H9 (cell line): ENCODE data around the gene TIMM17A. TPM values are rescaled to one million over a fixed set of nuclear protein-coding genes. Genes with fewer than 3 reads are reported as not detected.

Experiments
- DNase-seq: peaks from one replicate; pipeline ENCODE4 v3.0.0-alpha.2; 2017
- H2AFZ ChIP-seq: one replicate; pipeline ENCODE4 v1.6.1; 2013; ENCODE audit warnings: mild to moderate bottlenecking, low read length, control low read depth, moderate library complexity
- H2AK5ac ChIP-seq: 2 replicates; pipeline ENCODE4 v1.6.1; 2013; ENCODE audit warnings: low read length, control low read depth, mixed read lengths; ENCODE audit not compliant: insufficient read length
- H2BK120ac ChIP-seq: one replicate; pipeline ENCODE4 v1.6.1; 2013; ENCODE audit warnings: low read depth, mild to moderate bottlenecking, low read length, control low read depth, inconsistent platforms; ENCODE audit not compliant: poor library complexity, severe bottlenecking
- H2BK12ac ChIP-seq: 2 replicates; pipeline ENCODE4 v1.6.1; 2013; ENCODE audit warnings: low read length, control low read depth, mixed read lengths, low read depth; ENCODE audit not compliant: insufficient read length
- H2BK15ac ChIP-seq: 2 replicates; pipeline ENCODE4 v1.6.1; 2013; ENCODE audit warnings: low read depth, low read length, control low read depth
- H2BK20ac ChIP-seq: one replicate; pipeline ENCODE4 v1.6.1; 2013; ENCODE audit warnings: low read depth, mild to moderate bottlenecking, low read length, control low read depth, inconsistent platforms; ENCODE audit not compliant: poor library complexity, severe bottlenecking
- H2BK5ac ChIP-seq: 2 replicates; pipeline ENCODE4 v1.6.1; 2013; ENCODE audit warnings: low read length, control low read depth, mixed read lengths; ENCODE audit not compliant: insufficient read length
- H3K14ac ChIP-seq: 2 replicates; pipeline ENCODE4 v1.6.1; 2013; ENCODE audit warnings: low read length, control low read depth; ENCODE audit not compliant: insufficient read depth
- H3K18ac ChIP-seq: 2 replicates; pipeline ENCODE4 v1.6.1; 2013; ENCODE audit warnings: low read depth, mild to moderate bottlenecking, mixed read lengths, low read length, control low read depth; ENCODE audit not compliant: insufficient read length
- H3K23ac ChIP-seq: 2 replicates; pipeline ENCODE4 v1.6.1; 2013; ENCODE audit warnings: low read length, control low read depth, mixed read lengths, low read depth; ENCODE audit not compliant: insufficient read length
- H3K23me2 ChIP-seq: 2 replicates; pipeline ENCODE4 v1.6.1; 2013; ENCODE audit warnings: low read depth, mild to moderate bottlenecking, mixed read lengths, low read length, control low read depth; ENCODE audit not compliant: insufficient read length, poor library complexity, severe bottlenecking
- H3K27ac ChIP-seq: 2 replicates; pipeline ENCODE4 v1.5.1; 2013; ENCODE audit warnings: low read length, control low read depth, mixed read lengths, low read depth; ENCODE audit not compliant: insufficient read length
- H3K27me3 ChIP-seq: 2 replicates; pipeline ENCODE4 v1.6.1; 2013; ENCODE audit warnings: low read length, control low read depth, inconsistent platforms; ENCODE audit not compliant: insufficient read depth
- H3K4ac ChIP-seq: 2 replicates; pipeline ENCODE4 v1.6.1; 2013; ENCODE audit warnings: low read depth, mild to moderate bottlenecking, control low read depth, inconsistent platforms, low read length, moderate library complexity
- H3K4me1 ChIP-seq: 2 replicates; pipeline ENCODE4 v1.6.1; 2013; ENCODE audit warnings: low read length, control low read depth, inconsistent platforms; ENCODE audit not compliant: insufficient read depth
- H3K4me2 ChIP-seq: 2 replicates; pipeline ENCODE4 v1.6.1; 2013; ENCODE audit warnings: low read length, control low read depth, mixed read lengths; ENCODE audit not compliant: insufficient read length, insufficient read depth
- H3K56ac ChIP-seq: 2 replicates; pipeline ENCODE4 v1.6.1; 2013; ENCODE audit warnings: low read depth, mild to moderate bottlenecking, mixed read lengths, low read length, control low read depth; ENCODE audit not compliant: insufficient read length
- H3K79me1 ChIP-seq: 2 replicates; pipeline ENCODE4 v1.6.1; 2013; ENCODE audit warnings: low read depth, mild to moderate bottlenecking, moderate library complexity, low read length, control low read depth, inconsistent platforms; ENCODE audit not compliant: insufficient read depth, poor library complexity, severe bottlenecking
- H3K79me2 ChIP-seq: 2 replicates; pipeline ENCODE4 v1.6.1; 2013; ENCODE audit warnings: low read length, control low read depth, inconsistent platforms; ENCODE audit not compliant: insufficient read depth
- H3K9ac ChIP-seq: 2 replicates; pipeline ENCODE4 v1.6.1; 2013; ENCODE audit warnings: low read length, control low read depth, mixed read lengths; ENCODE audit not compliant: insufficient read length; ENCODE audit errors: extremely low read depth
- H3K9me3 ChIP-seq: one replicate; pipeline ENCODE4 v1.6.1; 2013; ENCODE audit warnings: low read depth, low read length, inconsistent platforms; ENCODE audit not compliant: control insufficient read depth
- H3T11ph ChIP-seq: one replicate; pipeline ENCODE4 v1.6.1; 2013; ENCODE audit warnings: mild to moderate bottlenecking, low read length, control low read depth, inconsistent platforms
- H4K20me1 ChIP-seq: one replicate; pipeline ENCODE4 v1.6.1; 2013; ENCODE audit not compliant: control insufficient read depth, insufficient read length, insufficient read depth
- H4K5ac ChIP-seq: 2 replicates; pipeline ENCODE4 v1.6.1; 2013; ENCODE audit warnings: low read depth, mild to moderate bottlenecking, mixed read lengths, low read length, control low read depth; ENCODE audit not compliant: insufficient read length
- H4K8ac ChIP-seq: replicated peaks from 2 replicates; pipeline ENCODE4 v1.6.1; 2013; ENCODE audit warnings: low read length, control low read depth, mixed read lengths, low read depth; ENCODE audit not compliant: insufficient read length
- H4K91ac ChIP-seq: 2 replicates; pipeline ENCODE4 v1.6.1; 2013; ENCODE audit warnings: low read depth, mild to moderate bottlenecking, moderate library complexity, mixed read lengths, low read length, control low read depth; ENCODE audit not compliant: insufficient read length
- H3K27ac Mint-ChIP-seq, 3 experiments: 2 replicates in 2 of 3; 3 replicates in 1 of 3; pipeline ENCODE4 v1.8.0; 2020 to 2021; ENCODE audit warnings: mixed read lengths in 3 of 3, mild to moderate bottlenecking in 1 of 3, moderate library complexity in 1 of 3
- H3K27me3 Mint-ChIP-seq: 2 replicates; pipeline ENCODE4 v1.8.0; 2021; ENCODE audit warnings: low read depth, mild to moderate bottlenecking, moderate library complexity, mixed read lengths
- H3K36me3 Mint-ChIP-seq, 3 experiments: 2 replicates in 2 of 3; 3 replicates in 1 of 3; pipeline ENCODE4 v1.8.0; 2020 to 2021; ENCODE audit warnings: low read depth in 3 of 3, mixed read lengths in 3 of 3; ENCODE audit not compliant: insufficient read depth in 1 of 3
- H3K4me1 Mint-ChIP-seq, 2 experiments: 2 replicates each; pipeline ENCODE4 v1.8.0; 2020; ENCODE audit warnings: mixed read lengths in 2 of 2
- H3K4me3 Mint-ChIP-seq, 2 experiments: 2 replicates in 1 of 2; 3 replicates in 1 of 2; pipeline ENCODE4 v1.8.0; 2020 to 2021; ENCODE audit warnings: mild to moderate bottlenecking in 2 of 2, mixed read lengths in 2 of 2, moderate library complexity in 1 of 2
- H3K9me3 Mint-ChIP-seq, 2 experiments: 2 replicates in 1 of 2; 3 replicates in 1 of 2; pipeline ENCODE4 v1.8.0; 2020; ENCODE audit warnings: mild to moderate bottlenecking in 2 of 2, mixed read lengths in 2 of 2, moderate library complexity in 1 of 2
- CTCF ChIP-seq: fragments of 200-600 bp; sonication (generic); conservative IDR thresholded peaks from 3 replicates; pipeline ENCODE4 v1.8.0; 2021; ENCODE audit warnings: antibody characterized with exemption, mild to moderate bottlenecking
- WGBS: extraction: QIAGEN DNeasy Blood & Tissue Kit; methylation state at CpG from one replicate; pipeline ENCODE4 v1.1.7; 2013; ENCODE audit warnings: missing lambda C conversion rate, low lambda C conversion rate, mixed read lengths; ENCODE audit not compliant: insufficient read length; ENCODE audit errors: extremely low coverage; 5-methylcytosine and 5-hydroxymethylcytosine counted together
- total RNA-seq: library from RNA; stranded (reverse); gene quantifications from 2 replicates; pipeline ENCODE4 v1.2.1, GENCODE V29; 2021

TIMM17A gene
- total RNA-seq, 1 experiment from 2014 or later = 60.9 TPM

GRCh38 chr1:201938440-201939035 lies 16.8 kb upstream of the TIMM17A start:
- Histone ChIP-seq H3T11ph (no peak overlapping the region), H4K20me1 (no peaks in the 10 kb centered on the region), H4K8ac (no peak overlapping the region), H2AK5ac (no peak overlapping the region), H3K27me3 (no peaks in the 10 kb centered on the region), H4K5ac (no peak overlapping the region), H4K91ac (no peak overlapping the region), H3K4me1 (peaks cover 6% of the 10 kb centered on the region), H3K56ac (no peak overlapping the region), H3K4ac (no peak overlapping the region), H3K9me3 (no peaks in the 10 kb centered on the region), H3K4me2 (no peak overlapping the region), H3K23ac (no peak overlapping the region), H2BK5ac (no peak overlapping the region), H3K79me2 (no peaks in the 10 kb centered on the region), H3K9ac (no peak overlapping the region), H2BK20ac (no peak overlapping the region), H2BK15ac (no peak overlapping the region), H3K27ac (no peak overlapping the region), H3K14ac (no peak overlapping the region), H3K79me1 (no peaks in the 10 kb centered on the region), H3K18ac (no peak overlapping the region), H2AFZ (no peak overlapping the region), H3K23me2 (peaks cover 6% of the 10 kb centered on the region), H2BK12ac (no peak overlapping the region), H2BK120ac (no peak overlapping the region)
- H3K27ac Mint-ChIP-seq = peak overlapping the region in 2 of 3 experiments; percentile 78 to 87; a peak in 3 of 7 replicates
- H3K9me3 Mint-ChIP-seq = no peaks in the 10 kb centered on the region
- H3K4me3 Mint-ChIP-seq = no peak overlapping the region
- peaks cover 2% of the 10 kb centered on the region; the same call in 1 of the 2 replicates for H3K27me3 Mint-ChIP-seq
- TF ChIP-seq CTCF = no peak
- DNase-seq = no peak
- WGBS = no CpG with 5 or more reads among the region's 4 CpGs
- no peaks in the 10 kb centered on the region for H3K36me3 Mint-ChIP-seq
- H3K4me1 Mint-ChIP-seq = peaks cover 7 to 19% of the 10 kb centered on the region in 2 experiments
